CD14-positive monocyte (primary cell): ENCODE data around the gene TAF11L13. TPM values are rescaled to one million over a fixed set of nuclear protein-coding genes. Genes with fewer than 3 reads are reported as not detected.

Source experiments
- DNase-seq, 3 donors: peaks; one replicate each; pipeline ENCODE4 v3.0.0-alpha.2; 2011 to 2022
- H2AFZ ChIP-seq: 2 replicates; pipeline ENCODE4 v1.6.0; 2012; ENCODE audit warnings: mild to moderate bottlenecking, low read depth, low read length, inconsistent platforms; ENCODE audit not compliant: insufficient read depth, poor library complexity, severe bottlenecking
- H3K27ac ChIP-seq, 2 donors: 1 replicate in 1 of 2; 2 replicates in 1 of 2; pipeline ENCODE4 v1.5.1; 2012 to 2013; ENCODE audit warnings: low read length in 2 of 2, control low read depth in 1 of 2, inconsistent platforms in 1 of 2, low read depth in 1 of 2, mild to moderate bottlenecking in 1 of 2
- H3K27me3 ChIP-seq, 2 donors: one replicate each; pipeline versions ENCODE4 v1.6.0 to v1.6.1; 2011 to 2013; ENCODE audit warnings: low read length in 2 of 2; ENCODE audit not compliant: control insufficient read depth in 2 of 2, insufficient read depth in 2 of 2
- H3K36me3 ChIP-seq, 2 donors: replicated peaks in 1 of 2; 1 replicate in 1 of 2; 2 replicates in 1 of 2; pipeline versions ENCODE4 v1.5.1 to v1.6.1; 2012 to 2013; ENCODE audit warnings: low read length in 2 of 2, control low read depth in 1 of 2, inconsistent platforms in 1 of 2, mild to moderate bottlenecking in 1 of 2; ENCODE audit not compliant: insufficient read depth in 2 of 2, control insufficient read depth in 1 of 2
- H3K4me1 ChIP-seq, 2 donors: 1 replicate in 1 of 2; 2 replicates in 1 of 2; pipeline versions ENCODE4 v1.5.1 to v1.6.1; 2012 to 2013; ENCODE audit warnings: low read length in 2 of 2, control low read depth in 1 of 2, inconsistent platforms in 1 of 2, mild to moderate bottlenecking in 1 of 2, moderate library complexity in 1 of 2; ENCODE audit not compliant: insufficient read depth in 2 of 2, control insufficient read depth in 1 of 2
- H3K4me2 ChIP-seq: replicated peaks from 2 replicates; pipeline ENCODE3; 2012; ENCODE audit warnings: low read length, moderate library complexity, mild to moderate bottlenecking; ENCODE audit not compliant: poor library complexity, severe bottlenecking; ENCODE audit errors: extremely low read depth
- H3K4me3 ChIP-seq, 3 experiments: fragments of 200-600 bp in 1 of 3; sonication (generic) in 1 of 3; replicated peaks in 1 of 3; 1 replicate in 2 of 3; 2 replicates in 1 of 3; pipeline ENCODE4 v1.5.1; 2011 to 2013; ENCODE audit warnings: low read length in 3 of 3, mild to moderate bottlenecking in 3 of 3, control low read depth in 2 of 3, low read depth in 2 of 3, inconsistent platforms in 1 of 3, moderate library complexity in 1 of 3
- H3K79me2 ChIP-seq: 2 replicates; pipeline ENCODE4 v1.6.0; 2012; ENCODE audit warnings: mild to moderate bottlenecking, control low read depth, inconsistent platforms, low read length, moderate library complexity; ENCODE audit not compliant: insufficient read depth
- H3K9ac ChIP-seq: 2 replicates; pipeline ENCODE4 v1.6.0; 2017; ENCODE audit warnings: low read length, mild to moderate bottlenecking; ENCODE audit not compliant: insufficient read depth, poor library complexity, severe bottlenecking
- H3K9me3 ChIP-seq, 2 donors: replicated peaks in 1 of 2; 1 replicate in 1 of 2; 2 replicates in 1 of 2; pipeline versions ENCODE4 v1.5.1 to v1.6.1; 2012 to 2013; ENCODE audit warnings: low read length in 2 of 2, control low read depth in 1 of 2; ENCODE audit not compliant: control insufficient read depth in 1 of 2, insufficient read depth in 1 of 2
- H4K20me1 ChIP-seq: 2 replicates; pipeline ENCODE4 v1.6.0; 2012; ENCODE audit warnings: mild to moderate bottlenecking, low read length, control low read depth, moderate library complexity; ENCODE audit not compliant: insufficient read depth
- H3K27ac Mint-ChIP-seq, 7 donors: one replicate each; pipeline ENCODE4 v1.8.0; 2020; ENCODE audit warnings: mild to moderate bottlenecking in 7 of 7, mixed read lengths in 7 of 7, moderate library complexity in 6 of 7, inconsistent platforms in 2 of 7
- H3K27me3 Mint-ChIP-seq, 3 donors: one replicate each; pipeline ENCODE4 v1.8.0; 2021 to 2022; ENCODE audit warnings: low read depth in 3 of 3, mild to moderate bottlenecking in 3 of 3, mixed read lengths in 3 of 3, moderate library complexity in 3 of 3, inconsistent platforms in 1 of 3
- H3K36me3 Mint-ChIP-seq, 2 donors: one replicate each; pipeline ENCODE4 v1.8.0; 2020; ENCODE audit warnings: mixed read lengths in 2 of 2, inconsistent platforms in 1 of 2, mild to moderate bottlenecking in 1 of 2
- H3K4me1 Mint-ChIP-seq: one replicate; pipeline ENCODE4 v1.8.0; 2020; ENCODE audit warnings: mild to moderate bottlenecking, mixed read lengths
- H3K4me3 Mint-ChIP-seq, 2 donors: one replicate each; pipeline ENCODE4 v1.8.0; 2020; ENCODE audit warnings: mild to moderate bottlenecking in 2 of 2, mixed read lengths in 2 of 2, moderate library complexity in 1 of 2
- H3K9me3 Mint-ChIP-seq, 7 donors: one replicate each; pipeline ENCODE4 v1.8.0; 2020 to 2022; ENCODE audit warnings: mixed read lengths in 7 of 7, mild to moderate bottlenecking in 6 of 7, moderate library complexity in 6 of 7, inconsistent platforms in 2 of 7
- CTCF ChIP-seq: fragments of 200-600 bp; IDR thresholded peaks from one replicate; pipeline ENCODE4 v1.8.0; 2022; ENCODE audit warnings: antibody characterized with exemption, mild to moderate bottlenecking
- WGBS: methylation state at CpG from one replicate; pipeline ENCODE4 v1.1.5; 2013; ENCODE audit warnings: missing lambda C conversion rate; ENCODE audit not compliant: insufficient coverage; 5-methylcytosine and 5-hydroxymethylcytosine counted together
- intact Hi-C, 2 donors: fragments of 100-400 bp; cut with micrococcal nuclease; formaldehyde crosslinking; loops; one replicate each; pipeline versions ENCODE4 v1.15.0 to v1.15.1; 2023
- polyA plus RNA-seq, 3 donors: library from polyadenylated mRNA; depleted of rRNA in 1 of 3; unstranded in 2 of 3; stranded (reverse) in 1 of 3; fragments of 300-500 nt in 2 of 3; fragments of >200 nt in 1 of 3; fragmentation: Illumina TruSeq in 2 of 3; gene quantifications; 1 replicate in 2 of 3; 2 replicates in 1 of 3; pipeline ENCODE4 v1.2.3, GENCODE V29; 2012 to 2021

Gene TAF11L13
- polyA plus RNA-seq, 3 donors, result not detected

DNA sequence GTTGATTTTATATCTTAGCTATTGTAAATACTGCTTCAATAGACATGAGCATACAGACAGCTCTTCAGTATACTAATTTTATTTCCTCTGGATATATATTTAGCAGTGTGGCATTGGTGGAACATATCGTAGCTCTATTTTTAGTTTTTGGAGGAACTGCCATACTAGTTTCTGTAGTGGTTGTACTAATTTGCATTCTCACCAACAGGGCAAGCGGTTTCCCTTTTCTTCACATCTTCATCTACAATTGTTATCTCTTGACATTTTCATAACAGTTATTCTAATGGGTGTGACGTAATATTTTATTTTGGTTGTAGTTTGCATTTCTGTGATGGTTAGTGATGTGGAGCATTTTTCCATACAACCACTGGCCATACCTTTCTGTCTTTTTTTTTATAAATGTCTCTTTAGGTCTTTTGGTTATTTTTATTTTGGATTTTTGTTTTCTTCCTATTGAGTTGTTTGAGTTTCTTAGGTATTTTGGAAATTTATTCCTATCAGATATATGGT, 34.9 kb downstream of the TAF11L13 start:
- Histone ChIP-seq H3K27ac (no peak overlapping the region), H3K4me2 (no peak overlapping the region), H3K79me2 (no peaks in the 10 kb centered on the region), H4K20me1 (no peaks in the 10 kb centered on the region), H3K9ac (no peak overlapping the region), H3K9me3 (peaks cover 28 to 35% of the 10 kb centered on the region in 2 donors), H3K4me1 (no peaks in the 10 kb centered on the region), H2AFZ (no peak overlapping the region), H3K27me3 (no peaks in the 10 kb centered on the region), H3K4me3 (no peak overlapping the region), H3K36me3 (no peaks in the 10 kb centered on the region)
- intact Hi-C loops, result no loop called here
- Mint-ChIP-seq H3K36me3 (peaks cover 0 to 3% of the 10 kb centered on the region in 2 donors), H3K27ac (no peak overlapping the region), H3K9me3 (peaks cover 14 to 51% (median 38%) of the 10 kb centered on the region in 7 donors), H3K27me3 (peaks cover 0 to 2% (median 0%) of the 10 kb centered on the region in 3 donors), H3K4me3 (no peak overlapping the region), H3K4me1 (peaks cover 1% of the 10 kb centered on the region)
- no CpG with 5 or more reads among the region's 3 CpGs for WGBS
- TF ChIP-seq CTCF, result no peak
- no peak for DNase-seq

GRCh38 chr5:17670353-17670752, 38.5 kb downstream of the TAF11L13 start:
- intact Hi-C loops, result no loop called here
- H3K4me3 Mint-ChIP-seq, result no peak overlapping the region
- H3K9me3 ChIP-seq, result peaks cover 16 to 23% of the 10 kb centered on the region in 2 donors
- no peak overlapping the region for H3K4me3 ChIP-seq
- no peaks in the 10 kb centered on the region for H3K4me1 ChIP-seq
- H3K4me2 ChIP-seq, result no peak overlapping the region
- peaks cover 0 to 3% of the 10 kb centered on the region in 2 donors for H3K36me3 Mint-ChIP-seq
- DNase-seq, result no peak
- H3K4me1 Mint-ChIP-seq, result peaks cover 1% of the 10 kb centered on the region
- no peaks in the 10 kb centered on the region for H3K79me2 ChIP-seq
- H4K20me1 ChIP-seq, result no peaks in the 10 kb centered on the region
- 97% methylated on average over 9 of the region's 14 CpGs for WGBS
- no peaks in the 10 kb centered on the region for H3K36me3 ChIP-seq
- H3K27ac Mint-ChIP-seq, result no peak overlapping the region
- no peaks in the 10 kb centered on the region for H3K27me3 ChIP-seq
- no peak overlapping the region for H3K27ac ChIP-seq
- TF ChIP-seq CTCF, result no peak
- H3K9me3 Mint-ChIP-seq, result peaks cover 10 to 36% (median 26%) of the 10 kb centered on the region in 7 donors
- H3K9ac ChIP-seq, result no peak overlapping the region
- no peak overlapping the region for H2AFZ ChIP-seq
- H3K27me3 Mint-ChIP-seq, result peaks cover 0 to 2% (median 0%) of the 10 kb centered on the region in 3 donors
